ENCODE data around the gene RAB5A. TPM values are rescaled to one million over a fixed set of nuclear protein-coding genes. Genes with fewer than 3 reads are reported as not detected.
A peak's percentile ranks its signal among the peaks of the same experiment; 100 is the strongest.

RAB5A gene
- total and polyA plus RNA-seq, 10 of the 15 experiments (the other 5 are each of a cell fraction or from before 2014, with no cell fraction given): 15.8 to 44.3 (median 29.1) TPM

- TF ChIP-seq SUPT20H (IDR thresholded peaks at IDR 0.05; ENCODE audit: borderline replicate concordance, control insufficient read depth, low read depth, low read length): no peak
- peak; percentile 81 for TF ChIP-seq NKRF (conservative IDR thresholded peaks at IDR 0.05)
- TF ChIP-seq SIX5 (IDR thresholded peaks at IDR 0.05; ENCODE audit: low read depth, low read length, severe bottlenecking): peak; percentile 37
- TF ChIP-seq, protein P1, sequence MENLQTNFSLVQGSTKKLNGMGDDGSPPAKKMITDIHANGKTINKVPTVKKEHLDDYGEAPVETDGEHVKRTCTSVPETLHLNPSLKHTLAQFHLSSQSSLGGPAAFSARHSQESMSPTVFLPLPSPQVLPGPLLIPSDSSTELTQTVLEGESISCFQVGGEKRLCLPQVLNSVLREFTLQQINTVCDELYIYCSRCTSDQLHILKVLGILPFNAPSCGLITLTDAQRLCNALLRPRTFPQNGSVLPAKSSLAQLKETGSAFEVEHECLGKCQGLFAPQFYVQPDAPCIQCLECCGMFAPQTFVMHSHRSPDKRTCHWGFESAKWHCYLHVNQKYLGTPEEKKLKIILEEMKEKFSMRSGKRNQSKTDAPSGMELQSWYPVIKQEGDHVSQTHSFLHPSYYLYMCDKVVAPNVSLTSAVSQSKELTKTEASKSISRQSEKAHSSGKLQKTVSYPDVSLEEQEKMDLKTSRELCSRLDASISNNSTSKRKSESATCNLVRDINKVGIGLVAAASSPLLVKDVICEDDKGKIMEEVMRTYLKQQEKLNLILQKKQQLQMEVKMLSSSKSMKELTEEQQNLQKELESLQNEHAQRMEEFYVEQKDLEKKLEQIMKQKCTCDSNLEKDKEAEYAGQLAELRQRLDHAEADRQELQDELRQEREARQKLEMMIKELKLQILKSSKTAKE (IDR thresholded peaks at IDR 0.05; ENCODE audit: low read depth, poor library complexity, severe bottlenecking): no peak
- TF ChIP-seq BMI1 (IDR thresholded peaks at IDR 0.05; ENCODE audit: borderline replicate concordance): no peak
- peak; percentile 51; the same call in 1 of the 2 replicates for TF ChIP-seq BACH1 (IDR thresholded peaks at IDR 0.05; ENCODE audit: borderline replicate concordance)
- TF ChIP-seq SIN3A (IDR thresholded peaks at IDR 0.05; ENCODE audit: low read depth, low read length): 0 out of 2 replicates have a peak, but pooled peaks have one; percentile 25
- no peak for TF ChIP-seq STAT3 (IDR thresholded peaks at IDR 0.05; ENCODE audit: low read depth, low read length)
- TF ChIP-seq CREM (IDR thresholded peaks at IDR 0.05; ENCODE audit: low read depth): peak; percentile 95
- no peak for TF ChIP-seq RBBP5 (conservative IDR thresholded peaks at IDR 0.05)
- no peak for TF ChIP-seq PAX8 (IDR thresholded peaks at IDR 0.05)
- TF ChIP-seq, protein P2, sequence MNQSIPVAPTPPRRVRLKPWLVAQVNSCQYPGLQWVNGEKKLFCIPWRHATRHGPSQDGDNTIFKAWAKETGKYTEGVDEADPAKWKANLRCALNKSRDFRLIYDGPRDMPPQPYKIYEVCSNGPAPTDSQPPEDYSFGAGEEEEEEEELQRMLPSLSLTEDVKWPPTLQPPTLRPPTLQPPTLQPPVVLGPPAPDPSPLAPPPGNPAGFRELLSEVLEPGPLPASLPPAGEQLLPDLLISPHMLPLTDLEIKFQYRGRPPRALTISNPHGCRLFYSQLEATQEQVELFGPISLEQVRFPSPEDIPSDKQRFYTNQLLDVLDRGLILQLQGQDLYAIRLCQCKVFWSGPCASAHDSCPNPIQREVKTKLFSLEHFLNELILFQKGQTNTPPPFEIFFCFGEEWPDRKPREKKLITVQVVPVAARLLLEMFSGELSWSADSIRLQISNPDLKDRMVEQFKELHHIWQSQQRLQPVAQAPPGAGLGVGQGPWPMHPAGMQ (IDR thresholded peaks at IDR 0.05; ENCODE audit: borderline replicate concordance): no peak
- no peak for TF ChIP-seq SUZ12 (IDR thresholded peaks at IDR 0.05; ENCODE audit: unreplicated experiment)
- TF ChIP-seq USF2 (IDR thresholded peaks at IDR 0.05; ENCODE audit: borderline replicate concordance, low read depth, low read length): peak; percentile 87
- peak; percentile 84 for TF ChIP-seq CHD2 (IDR thresholded peaks at IDR 0.05; ENCODE audit: borderline replicate concordance, low read depth, low read length)
- no peak for TF ChIP-seq CBX3 (IDR thresholded peaks at IDR 0.05; ENCODE audit: borderline replicate concordance, low read depth)
- TF ChIP-seq MAX (IDR thresholded peaks at IDR 0.05; ENCODE audit: low read depth, low read length): peak; percentile 58
- no peak for TF ChIP-seq RB1 (IDR thresholded peaks at IDR 0.05; ENCODE audit: borderline replicate concordance)
- TF ChIP-seq KLF5 (IDR thresholded peaks at IDR 0.05; ENCODE audit: partially characterized antibody): no peak
- TF ChIP-seq NRF1 (conservative IDR thresholded peaks at IDR 0.05; ENCODE audit: low read depth, low read length): 0 out of 2 replicates have a peak, but pooled peaks have one; percentile 13
- TF ChIP-seq, protein P3, sequence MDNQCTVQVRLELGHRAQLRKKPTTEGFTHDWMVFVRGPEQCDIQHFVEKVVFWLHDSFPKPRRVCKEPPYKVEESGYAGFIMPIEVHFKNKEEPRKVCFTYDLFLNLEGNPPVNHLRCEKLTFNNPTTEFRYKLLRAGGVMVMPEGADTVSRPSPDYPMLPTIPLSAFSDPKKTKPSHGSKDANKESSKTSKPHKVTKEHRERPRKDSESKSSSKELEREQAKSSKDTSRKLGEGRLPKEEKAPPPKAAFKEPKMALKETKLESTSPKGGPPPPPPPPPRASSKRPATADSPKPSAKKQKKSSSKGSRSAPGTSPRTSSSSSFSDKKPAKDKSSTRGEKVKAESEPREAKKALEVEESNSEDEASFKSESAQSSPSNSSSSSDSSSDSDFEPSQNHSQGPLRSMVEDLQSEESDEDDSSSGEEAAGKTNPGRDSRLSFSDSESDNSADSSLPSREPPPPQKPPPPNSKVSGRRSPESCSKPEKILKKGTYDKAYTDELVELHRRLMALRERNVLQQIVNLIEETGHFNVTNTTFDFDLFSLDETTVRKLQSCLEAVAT (IDR thresholded peaks at IDR 0.05): 0 out of 2 replicates have a peak, but pooled peaks have one; percentile 32
- TF ChIP-seq JUNB (IDR thresholded peaks at IDR 0.05): no peak
- no peak for TF ChIP-seq ZNF274 (IDR thresholded peaks at IDR 0.05; ENCODE audit: insufficient read depth, insufficient read length)
Observed at GRCh38 chr3:19946832-19947548, at the start of gene RAB5A (continued).
